ENCODE results near the gene TCF12.

TCF12 gene

DNA sequence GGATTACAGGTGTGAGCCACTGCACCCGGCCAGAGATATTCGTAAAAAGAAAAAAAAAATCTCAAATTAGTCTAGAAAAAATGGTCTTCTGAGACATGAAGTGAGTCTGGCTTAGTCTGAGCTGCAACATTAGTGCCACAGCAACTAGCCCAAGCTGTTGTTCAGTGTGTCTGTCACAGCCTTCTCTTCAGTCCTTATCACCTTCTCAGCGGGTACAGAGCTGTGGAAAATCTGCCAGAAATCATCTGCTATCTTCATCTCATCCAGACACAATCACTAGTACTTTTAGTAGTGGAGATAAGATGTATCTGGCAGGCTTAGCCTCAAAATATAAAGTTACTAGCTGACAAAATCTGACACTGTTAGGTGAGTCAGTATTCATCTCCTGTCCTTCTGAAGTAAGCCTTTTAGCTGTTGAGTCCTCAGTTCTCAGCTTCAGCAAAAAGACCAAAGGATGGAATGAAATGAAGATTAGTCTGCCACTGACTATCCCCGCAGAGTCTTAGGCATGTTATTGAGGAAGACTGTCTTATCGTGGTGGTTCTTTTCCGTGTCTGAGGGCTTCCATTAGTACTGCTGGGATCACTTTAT is 337.4 kb downstream of the TCF12 start:
- DNase-seq (ENCODE audit: low read depth): no peak

DNA sequence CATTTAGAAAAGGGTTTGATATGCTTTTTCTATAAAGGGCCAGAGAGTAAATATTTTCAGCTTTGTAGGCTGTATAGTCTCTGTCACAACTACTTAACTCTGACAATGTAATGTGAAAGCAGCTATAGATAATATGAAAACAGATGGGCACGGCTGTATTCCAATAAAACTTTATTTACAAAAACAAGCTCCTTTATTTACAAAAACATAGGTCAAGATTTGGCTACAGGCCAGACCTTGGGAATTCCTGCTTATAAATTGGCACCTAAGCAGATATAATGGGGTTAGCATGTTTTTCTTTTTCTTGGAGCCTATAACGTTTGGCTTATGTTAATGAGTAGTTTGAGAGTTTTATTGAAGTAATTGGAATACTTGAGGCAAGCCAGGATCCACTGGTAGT is 338.5 kb downstream of the TCF12 start:
- no peak for DNase-seq (ENCODE audit: low read depth)

DNA sequence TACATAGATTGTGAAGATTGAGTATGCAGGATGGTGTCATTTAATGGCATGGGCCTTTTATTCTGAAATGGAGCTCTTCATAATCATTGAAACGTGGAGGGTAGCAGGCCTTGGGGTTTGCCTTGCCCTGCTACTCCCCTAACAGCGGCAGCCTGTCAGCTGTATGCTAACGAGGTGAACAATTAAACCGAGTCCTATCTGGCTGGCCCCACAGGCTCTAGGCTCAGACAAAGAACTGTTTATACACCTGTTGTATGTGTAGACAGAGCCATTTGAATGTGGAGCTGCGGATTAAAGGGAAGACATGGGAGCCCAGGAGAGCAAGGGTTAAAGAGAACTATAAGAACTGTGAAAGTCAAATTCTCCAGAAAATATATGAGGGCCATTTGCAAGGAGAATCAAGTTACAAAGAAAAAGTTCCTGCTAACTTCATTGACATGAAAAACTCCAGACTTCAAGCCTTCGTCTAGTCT is 341.2 kb downstream of the TCF12 start:
- DNase-seq (ENCODE audit: low read depth): no peak

GRCh38 chr15:57263520-57263919 is 345.1 kb downstream of the TCF12 start:
- no peak for DNase-seq (ENCODE audit: low read depth)

DNA sequence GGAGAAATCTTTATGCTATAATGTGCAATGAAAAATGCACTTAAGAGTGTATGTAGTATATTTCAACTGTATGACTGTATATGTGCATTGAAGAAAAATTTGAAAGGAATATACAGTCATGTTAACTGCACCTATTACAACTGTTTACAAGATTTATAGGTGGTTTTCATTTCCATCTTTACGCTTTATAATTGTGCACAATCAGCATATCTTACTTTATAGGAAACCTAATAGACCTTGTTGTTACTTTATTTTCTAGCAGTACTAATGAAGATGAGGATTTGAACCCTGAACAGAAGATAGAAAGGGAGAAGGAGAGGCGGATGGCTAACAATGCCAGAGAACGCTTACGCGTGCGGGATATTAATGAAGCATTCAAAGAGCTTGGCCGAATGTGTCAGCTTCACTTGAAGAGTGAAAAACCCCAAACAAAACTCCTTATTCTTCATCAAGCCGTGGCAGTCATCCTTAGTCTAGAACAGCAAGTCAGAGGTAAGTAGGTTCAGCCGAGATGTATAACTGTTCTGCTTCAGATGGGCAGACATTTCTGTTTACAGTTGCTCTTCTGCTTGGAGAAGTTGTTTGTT is 354.4 kb downstream of the TCF12 start:
- no peak for DNase-seq (ENCODE audit: low read depth)

- DNase-seq (ENCODE audit: low read depth): no peak
These were observed 355.0 kb downstream of the TCF12 start for GRCh38 chr15:57273402-57273801.

DNA sequence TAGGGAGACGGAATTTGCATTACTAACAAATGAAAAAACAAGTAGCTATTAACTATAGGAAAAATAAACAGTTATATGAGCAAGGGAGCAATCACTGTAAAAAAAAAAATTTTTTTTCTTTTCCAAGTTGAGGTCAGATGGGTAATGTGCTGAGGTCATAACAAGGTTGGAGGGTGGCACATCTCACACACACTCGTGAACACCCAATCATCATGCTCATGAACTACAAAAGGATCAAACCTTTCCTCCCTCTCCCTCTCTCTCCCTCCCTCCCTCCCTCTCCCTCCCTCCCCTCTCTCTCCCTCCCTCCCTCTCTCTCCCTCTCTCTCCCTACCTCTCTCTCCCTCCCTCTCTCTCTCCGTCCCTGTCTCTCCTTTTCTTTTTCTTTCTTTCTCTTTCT is 360.0 kb downstream of the TCF12 start:
- DNase-seq (ENCODE audit: low read depth): no peak

DNA sequence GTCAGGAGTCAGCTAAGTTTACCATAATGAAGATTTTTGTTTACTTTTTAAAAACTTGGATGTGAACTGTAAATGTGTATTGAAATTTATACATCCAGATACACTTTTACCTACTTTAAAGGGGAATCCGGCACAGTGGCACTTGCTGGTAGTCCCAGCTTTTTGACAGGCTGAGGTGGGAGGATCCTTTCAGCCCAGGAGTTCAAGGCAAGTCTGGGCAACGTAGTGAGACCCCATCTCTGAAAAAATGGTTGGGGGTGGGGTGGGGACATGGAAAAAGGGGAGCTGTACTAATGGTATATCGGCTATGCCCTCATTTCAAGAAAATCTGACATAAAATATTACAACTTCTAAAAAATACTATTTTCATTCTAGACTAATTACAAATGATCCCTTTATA is 362.0 kb downstream of the TCF12 start:
- DNase-seq (ENCODE audit: low read depth): no peak

DNA sequence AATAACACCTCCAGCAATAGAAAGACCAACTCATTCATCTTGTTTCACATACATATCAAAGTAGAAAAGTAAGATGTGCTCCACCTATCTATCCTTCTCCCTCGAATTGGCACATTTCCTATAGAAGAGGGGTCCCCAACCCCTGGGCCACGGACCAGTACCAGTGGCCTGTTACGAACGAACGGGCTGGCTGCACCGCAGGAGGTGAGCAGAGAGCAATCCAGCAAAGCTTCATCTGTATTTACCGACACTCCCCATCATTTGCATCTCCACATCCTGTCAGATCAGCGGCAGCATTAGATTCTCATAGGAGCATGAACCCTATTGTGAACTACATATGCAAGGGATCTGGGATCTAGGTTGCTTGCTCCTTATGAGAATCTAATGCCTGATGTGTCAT is 362.9 kb downstream of the TCF12 start:
- no peak for DNase-seq (ENCODE audit: low read depth)

- no peak for DNase-seq (ENCODE audit: low read depth)
These were observed 364.2 kb downstream of the TCF12 start for GRCh38 chr15:57282686-57283085.

DNA sequence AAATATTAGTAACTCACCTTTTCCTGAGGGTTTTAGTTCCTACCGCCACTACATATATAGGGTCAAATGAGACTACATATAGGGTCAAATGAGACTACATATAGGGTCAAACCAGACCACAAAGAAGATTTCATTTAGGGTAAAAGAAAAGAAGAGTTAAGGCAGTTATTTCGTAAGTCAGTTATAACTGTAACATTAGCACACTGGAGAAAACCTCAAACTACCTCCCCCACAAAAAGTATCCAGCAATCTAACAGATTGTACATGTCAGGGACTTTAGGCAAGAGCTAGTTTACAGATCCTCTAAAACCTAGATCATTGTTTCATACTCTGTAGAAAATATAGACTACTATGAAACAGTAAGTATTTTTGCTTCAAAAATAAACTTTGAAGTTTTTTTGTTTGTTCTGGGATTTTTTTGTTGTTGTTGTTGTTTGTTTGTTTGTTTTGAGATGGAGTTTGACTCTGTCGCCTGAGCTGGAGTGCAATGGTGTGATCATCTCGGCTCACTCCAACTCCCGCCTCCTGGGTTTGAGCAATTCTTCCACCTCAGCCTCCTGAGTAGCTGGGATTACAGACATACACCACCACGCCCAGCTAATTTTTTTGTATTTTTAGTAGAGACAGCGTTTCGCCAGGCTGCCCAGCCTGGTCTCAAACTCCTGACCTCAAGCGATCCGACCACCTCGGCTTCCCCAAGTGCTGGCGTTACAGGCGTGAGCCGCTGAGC is 365.5 kb downstream of the TCF12 start:
- DNase-seq (ENCODE audit: low read depth): no peak

DNA sequence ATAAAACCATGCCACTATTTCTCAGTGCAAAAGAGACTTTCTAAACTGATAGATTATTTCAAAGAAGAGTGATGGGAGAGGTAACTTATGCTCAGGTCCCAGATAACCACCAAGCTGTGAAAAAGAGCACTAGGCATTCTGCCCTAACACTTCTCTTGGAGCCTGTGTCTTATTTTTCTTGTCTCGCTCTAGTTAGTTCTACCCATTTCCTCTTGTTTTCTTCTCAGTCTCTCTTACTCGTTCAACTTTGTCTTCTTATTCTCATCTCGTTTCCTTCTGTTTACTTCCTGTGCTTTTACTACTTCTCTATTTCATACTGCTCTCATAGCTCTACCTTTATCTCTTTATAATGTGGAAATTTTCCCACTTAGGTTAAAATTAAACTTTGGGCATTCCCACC is 366.1 kb downstream of the TCF12 start:
- DNase-seq (ENCODE audit: low read depth): no peak

GRCh38 chr15:57285386-57285785 is 366.9 kb downstream of the TCF12 start:
- DNase-seq (ENCODE audit: low read depth): no peak

DNA sequence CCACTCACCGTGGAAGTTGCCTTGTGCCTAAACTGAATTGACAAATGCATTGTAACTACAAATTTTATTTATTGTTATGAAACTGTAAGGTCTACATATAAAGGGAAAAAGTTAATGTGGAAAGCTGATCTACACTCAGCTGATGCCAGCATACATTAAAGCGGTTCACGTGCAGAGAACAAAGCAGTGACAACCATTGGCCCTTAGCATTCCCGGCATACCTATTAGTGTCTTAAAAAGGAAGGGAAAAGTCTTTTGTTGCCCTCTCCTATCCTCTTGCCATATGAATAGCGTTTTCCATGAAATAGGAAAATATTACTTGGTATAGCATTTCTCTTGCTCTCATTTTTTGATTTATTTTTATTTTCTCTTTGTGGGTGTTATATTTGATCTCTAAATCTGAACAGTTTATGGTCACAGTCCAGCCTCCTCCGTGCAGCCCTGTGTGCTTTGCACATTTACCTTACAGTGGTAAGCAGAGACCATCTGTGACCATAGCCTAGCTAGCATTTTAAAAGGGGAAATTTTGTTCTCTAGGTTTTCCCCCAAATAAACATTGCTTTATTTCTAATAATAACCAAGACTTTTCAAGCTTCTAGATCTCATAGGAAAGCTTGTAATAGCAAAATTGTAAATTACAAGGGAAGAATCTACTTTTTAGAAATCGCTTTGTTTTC is 368.1 kb downstream of the TCF12 start:
- no peak for DNase-seq (ENCODE audit: low read depth)

- DNase-seq (ENCODE audit: low read depth): no peak
These were observed 368.7 kb downstream of the TCF12 start for GRCh38 chr15:57287123-57287521.

- peak; percentile 71 for DNase-seq (ENCODE audit: low read depth)
These were observed 370.6 kb downstream of the TCF12 start for GRCh38 chr15:57288926-57289580.

- no peak for DNase-seq (ENCODE audit: low read depth)
These were observed 371.7 kb downstream of the TCF12 start for GRCh38 chr15:57290187-57290586.

DNA sequence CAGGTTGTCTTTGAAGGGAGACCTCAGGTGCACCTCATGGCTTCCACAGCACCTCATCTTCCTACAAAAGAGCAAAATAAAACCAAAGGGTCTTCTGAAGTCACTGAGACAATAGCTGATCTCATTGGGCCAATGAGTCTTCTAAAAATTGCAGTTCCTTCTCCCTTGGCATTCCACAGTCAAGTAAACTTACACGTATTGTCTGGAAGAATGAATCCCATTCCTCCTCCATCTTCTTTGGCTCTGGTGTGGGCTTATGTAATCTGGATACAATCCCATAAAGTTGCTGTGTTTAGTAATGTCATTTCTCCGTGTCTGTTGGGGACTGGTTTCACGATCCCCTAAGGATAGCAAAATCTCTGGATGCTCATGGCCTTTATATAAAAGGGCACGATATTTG is 372.4 kb downstream of the TCF12 start:
- no peak for DNase-seq (ENCODE audit: low read depth)

DNA sequence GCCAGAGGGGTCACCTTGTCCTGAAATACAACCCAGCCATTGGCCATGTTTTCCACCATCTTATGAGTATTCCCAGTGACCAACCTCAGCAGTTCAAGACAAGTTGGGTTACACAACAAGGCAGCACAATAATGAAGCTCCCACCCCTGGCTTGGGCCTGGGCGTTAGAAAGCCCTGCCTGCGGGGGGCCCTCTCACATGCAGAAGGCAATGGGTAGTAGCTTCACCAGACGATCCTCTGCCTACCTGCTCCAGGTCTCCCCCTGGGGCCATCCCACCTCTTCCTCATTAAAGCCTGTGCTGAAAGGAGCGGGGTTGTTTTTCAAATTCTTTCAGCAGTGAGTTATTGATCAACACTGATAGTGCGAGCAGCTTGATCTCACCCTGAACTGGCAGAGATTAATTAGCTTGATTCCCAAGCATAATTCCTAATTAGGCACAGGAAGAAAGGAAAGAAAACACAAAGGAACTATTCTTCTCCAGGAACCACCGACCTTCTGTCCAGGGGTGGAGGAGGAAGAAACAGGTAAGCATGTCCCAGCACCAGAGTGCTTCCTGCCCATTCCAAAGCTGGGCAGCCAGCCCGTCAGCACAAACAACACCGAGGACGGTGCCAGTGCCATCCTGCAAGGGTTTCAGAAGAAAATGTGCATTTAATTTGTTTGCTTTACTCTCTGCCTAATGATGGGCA is 378.2 kb downstream of the TCF12 start:
- DNase-seq (ENCODE audit: low read depth): no peak

DNA sequence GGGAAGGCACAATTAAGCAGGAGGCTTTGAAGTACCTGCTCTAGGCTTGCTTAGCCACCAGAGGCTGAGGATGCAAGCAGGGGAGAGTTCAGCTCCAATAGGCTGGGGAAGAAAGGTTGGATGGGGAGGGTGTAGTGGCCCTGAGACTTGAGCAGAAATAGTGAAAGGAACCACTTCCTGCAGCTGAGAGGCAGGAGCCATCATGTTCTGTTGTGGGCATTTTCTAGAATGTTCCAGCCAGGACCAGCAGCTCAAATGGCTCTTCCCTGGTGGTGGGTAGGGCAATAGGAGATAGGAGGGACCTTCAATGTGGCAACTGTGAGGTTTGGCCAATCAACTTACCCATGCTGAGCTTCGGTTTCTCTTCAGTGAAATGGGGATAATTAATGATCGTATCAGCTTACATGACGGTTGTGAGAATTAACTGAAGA is 378.7 kb downstream of the TCF12 start:
- DNase-seq (ENCODE audit: low read depth): no peak

- DNase-seq (ENCODE audit: low read depth): no peak
These were observed 379.2 kb downstream of the TCF12 start for GRCh38 chr15:57297630-57298029.

GRCh38 chr15:57298204-57298603 is 379.8 kb downstream of the TCF12 start:
- DNase-seq (ENCODE audit: low read depth): no peak

All from GM04503 (cell line).